GM13977 (cell line): ENCODE data around the gene BSG.
A peak's percentile ranks its signal among the peaks of the same experiment; 100 is the strongest.
"Not testable (repeated sequence)": the region's sequence is repeated elsewhere in the genome, so short reads cannot be mapped to it uniquely, and the experiment has no call there.

ENCODE experiments used
- DNase-seq: peaks from one replicate; pipeline ENCODE4 v3.0.0; 2012; ENCODE audit warnings: low spot score
- CTCF ChIP-seq: IDR thresholded peaks from 2 replicates; pipeline ENCODE4 v1.5.1; 2012; ENCODE audit warnings: mild to moderate bottlenecking, control low read depth; ENCODE audit not compliant: insufficient read depth; ENCODE audit errors: extremely low read depth, missing control alignments
- in situ Hi-C: fragments of 300-500 bp; cut with MboI; formaldehyde crosslinking; loops from one replicate; pipeline ENCODE4 v1.12.0; 2022; ENCODE audit warnings: low sequenced_read_pairs, low pct_unique_long_range_greater_than_20kb, mixed read lengths, inconsistent platforms; ENCODE audit not compliant: unreplicated experiment

BSG gene

DNA sequence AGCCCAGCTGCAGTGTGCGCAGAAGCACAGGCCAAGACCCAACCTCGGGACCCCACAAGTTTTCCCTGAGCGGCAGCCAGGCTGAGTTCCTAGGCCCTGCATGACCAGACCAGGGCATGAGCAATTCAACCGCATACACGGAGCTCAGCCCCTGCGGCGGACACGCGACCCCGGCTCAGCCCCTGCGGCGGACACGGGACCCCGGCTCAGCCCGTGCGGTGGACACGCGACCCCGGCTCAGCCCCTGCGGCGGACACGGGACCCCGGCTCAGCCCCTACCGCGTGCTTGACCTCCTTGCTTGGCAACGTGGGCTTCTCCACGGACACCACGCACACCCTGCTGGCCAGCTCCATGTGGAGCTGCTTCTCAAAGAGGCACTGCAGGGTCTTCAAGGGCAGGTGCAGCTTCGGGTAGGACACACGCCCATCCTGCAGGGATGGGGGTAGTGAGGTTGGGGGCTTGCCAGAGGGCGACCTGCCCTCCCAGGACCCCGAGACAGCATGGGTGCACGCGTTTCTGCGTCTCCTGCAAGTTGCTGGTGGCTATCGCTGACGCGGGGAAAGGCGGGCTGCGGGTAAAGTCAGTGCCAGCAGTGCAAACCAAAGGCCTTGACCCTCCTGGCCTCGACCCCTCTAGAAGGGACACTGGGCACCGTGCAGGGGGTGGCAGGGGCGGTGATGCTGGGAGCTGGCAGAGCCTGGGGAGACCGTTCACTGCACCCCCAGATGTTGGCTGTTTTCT, 51.0 kb downstream of the BSG start:
- in situ Hi-C loops: no loop called here
- TF ChIP-seq CTCF: no peak

GRCh38 chr19:623974-624373, 51.6 kb downstream of the BSG start:
- no peak for TF ChIP-seq CTCF
- in situ Hi-C loops: no loop called here
- no peak for DNase-seq

More for the DNA sequence above, 51.0 kb downstream of the BSG start:
- DNase-seq: no peak

DNA sequence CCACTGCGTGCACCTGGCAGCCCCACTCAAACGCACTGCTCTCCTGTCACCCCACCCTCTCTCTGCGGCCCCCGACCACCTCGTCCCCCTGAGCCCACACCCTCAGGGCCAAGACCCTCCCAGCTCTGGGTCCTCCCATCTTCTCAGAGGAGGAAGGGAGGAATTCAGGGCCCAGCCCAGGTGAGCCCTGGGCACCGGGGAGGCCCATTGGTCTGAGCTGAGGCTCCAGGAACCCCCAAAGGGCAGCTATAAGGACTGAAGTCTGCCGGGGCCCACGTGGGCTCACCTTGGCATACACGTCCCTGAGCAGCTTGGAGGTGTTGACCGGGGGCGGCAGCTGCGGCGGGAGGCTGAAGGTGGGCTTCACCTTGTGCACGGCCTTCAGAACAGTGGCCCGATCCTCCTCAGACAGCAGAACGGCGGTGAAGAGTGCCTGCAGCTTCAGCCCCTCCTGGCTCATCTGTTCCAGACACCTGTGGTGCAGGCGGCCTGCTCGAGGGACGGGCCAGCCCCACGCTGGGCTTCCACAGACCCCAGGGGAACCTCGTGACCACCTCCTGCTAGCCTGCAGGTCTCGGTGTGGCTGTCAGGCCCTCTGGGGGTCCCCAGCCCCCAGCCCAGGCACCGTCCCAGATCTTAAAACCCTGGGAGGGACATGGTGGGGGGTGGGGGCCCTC, 52.2 kb downstream of the BSG start:
- DNase-seq: no peak
- TF ChIP-seq CTCF: no peak
- in situ Hi-C loops: no loop called here

DNA sequence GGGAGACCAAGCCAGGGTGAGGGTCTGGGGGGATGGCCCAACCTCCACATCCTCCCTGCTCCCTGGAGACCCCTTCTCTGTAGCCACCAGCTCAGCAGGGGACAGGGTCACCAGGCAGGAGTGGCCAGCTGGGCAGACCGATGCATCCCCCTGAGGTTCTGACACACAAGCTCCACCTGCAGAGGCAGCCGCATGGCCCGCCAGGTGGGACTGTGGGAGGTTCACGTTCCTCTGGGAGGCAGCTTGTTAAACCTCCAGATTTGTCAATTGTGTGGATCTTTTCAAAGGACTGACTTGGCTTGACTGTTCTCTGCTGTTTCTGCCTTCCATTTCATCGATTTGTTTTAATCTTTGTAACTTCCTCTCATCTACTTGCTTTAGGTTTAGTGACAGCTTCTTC, 52.9 kb downstream of the BSG start:
- in situ Hi-C loops: no loop called here
- no peak for DNase-seq
- TF ChIP-seq CTCF: no peak

DNA sequence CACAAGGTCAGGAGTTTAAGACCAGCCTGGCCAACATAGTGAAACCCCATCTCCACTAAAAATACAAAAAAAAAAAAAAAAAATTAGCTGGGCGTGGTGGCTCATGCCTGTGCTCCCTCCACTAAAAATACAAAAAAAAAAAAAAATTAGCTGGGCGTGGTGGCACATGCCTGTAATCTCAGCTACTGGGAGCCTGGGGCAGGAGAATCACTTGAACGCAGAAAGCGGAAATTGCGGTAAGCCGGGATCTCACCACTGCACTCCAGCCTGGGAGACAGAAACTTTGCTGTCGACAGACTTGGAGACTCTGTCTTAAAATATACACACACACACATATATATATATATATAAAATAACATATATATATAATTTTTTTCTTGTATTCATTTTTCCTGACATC, 54.2 kb downstream of the BSG start:
- DNase-seq, in situ Hi-C loops: not testable (repeated sequence)

- TF ChIP-seq CTCF: peak; percentile 45
- no peak for DNase-seq
- in situ Hi-C loops: no loop called here
These were observed 55.8 kb downstream of the BSG start for GRCh38 chr19:628168-628567.

DNA sequence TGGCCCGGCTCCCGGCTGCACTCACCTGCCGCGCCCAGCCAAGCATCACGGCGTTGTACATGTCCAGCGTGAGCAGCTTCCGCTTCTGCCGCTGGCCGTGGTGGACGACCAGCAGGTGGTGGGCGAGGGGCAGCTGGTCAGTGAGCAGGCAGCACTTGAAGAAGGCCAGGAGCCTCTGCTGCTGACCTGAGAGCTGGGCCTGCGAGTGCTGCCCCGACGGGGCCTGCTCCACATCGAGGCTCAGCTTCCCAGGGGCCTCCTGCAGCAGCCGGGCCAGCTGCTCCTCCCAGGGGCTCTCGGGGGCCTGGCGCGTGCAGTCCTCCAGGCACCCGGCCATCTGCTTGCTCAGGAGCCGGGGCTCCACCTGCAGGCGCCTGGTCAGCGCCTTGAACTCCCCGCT, 57.1 kb downstream of the BSG start:
- in situ Hi-C loops, DNase-seq: not testable (repeated sequence)
